PC-9 (cell line): Measurements from ENCODE around the gene PGS1.

Experiments used
- CTCF ChIP-seq: fragments of 200-600 bp; sonication (generic); conservative IDR thresholded peaks from 2 replicates; pipeline ENCODE4 v1.6.1; 2017; ENCODE audit warnings: mixed run types, antibody characterized with exemption, mild to moderate bottlenecking, moderate library complexity
- EZH2 ChIP-seq: fragments of 200-600 bp; sonication (generic); IDR thresholded peaks from 2 replicates; pipeline ENCODE4 v1.8.0; 2017; ENCODE audit warnings: antibody characterized with exemption, low read depth

DNA sequence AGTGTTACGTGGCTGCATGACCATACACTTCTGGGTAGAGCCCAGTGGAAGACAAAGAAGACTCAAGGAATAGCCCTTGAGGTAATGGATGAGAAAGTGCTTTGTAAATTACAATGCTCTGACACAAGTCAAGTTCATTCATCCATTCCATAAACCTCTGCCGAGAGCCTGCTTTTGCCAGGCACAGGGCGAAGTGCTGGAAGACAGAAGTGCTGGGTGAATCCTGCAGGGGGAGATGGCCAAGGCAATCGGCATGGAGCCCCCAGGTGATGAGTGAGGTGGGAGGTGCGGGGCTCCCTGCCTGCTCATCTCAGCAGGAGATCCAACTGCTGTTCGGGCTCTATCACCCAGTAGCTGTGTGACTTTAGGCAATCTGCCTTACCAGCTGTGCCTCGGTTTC is 15.8 kb upstream of the PGS1 start:
- TF ChIP-seq CTCF, result no peak
- TF ChIP-seq EZH2, result no peak
